ENCODE results near the gene ISCU.

DNA sequence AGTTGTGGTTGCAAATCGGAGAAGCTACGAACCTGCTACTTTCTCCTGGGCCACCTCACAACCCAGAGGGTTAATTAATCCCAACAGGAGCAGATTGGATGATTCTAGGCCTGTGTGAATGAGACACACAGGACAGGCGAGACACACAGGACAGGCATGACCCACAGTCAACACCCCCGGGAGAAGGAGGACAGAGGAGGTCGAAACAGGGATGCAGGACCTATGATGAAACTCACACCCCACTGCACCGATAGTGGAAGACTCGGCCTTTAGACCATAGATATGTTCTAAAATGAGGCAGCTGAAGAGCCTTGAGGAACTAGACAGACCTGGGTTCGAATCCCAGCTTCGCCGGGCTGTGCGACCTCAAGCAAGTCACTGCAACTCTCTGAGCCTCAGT, 23.9 kb downstream of the ISCU start:
- TF ChIP-seq TAF1 (IDR thresholded peaks at IDR 0.05; ENCODE audit: low read depth), result no peak
- no peak for TF ChIP-seq EP300 (IDR thresholded peaks at IDR 0.05; ENCODE audit: borderline replicate concordance)
- no peak for TF ChIP-seq ZBTB7A (IDR thresholded peaks at IDR 0.05; ENCODE audit: low read depth)
- no peak for TF ChIP-seq RAD21 (IDR thresholded peaks at IDR 0.05; ENCODE audit: low read depth)
- no peak for TF ChIP-seq CREB1 (IDR thresholded peaks at IDR 0.05; ENCODE audit: low read depth)
- TF ChIP-seq CEBPB (IDR thresholded peaks at IDR 0.05), result no peak
- TF ChIP-seq YY1 (IDR thresholded peaks at IDR 0.05; ENCODE audit: low read depth), result no peak

Data from Ishikawa (cell line).